ENCODE data around the gene KRT86. TPM values are rescaled to one million over a fixed set of nuclear protein-coding genes. Genes with fewer than 3 reads are reported as not detected.

Gene KRT86
- total and polyA plus RNA-seq, 3 donors from 2014 or later, result 2.3 to 4.0 (median 3.2) TPM

DNA sequence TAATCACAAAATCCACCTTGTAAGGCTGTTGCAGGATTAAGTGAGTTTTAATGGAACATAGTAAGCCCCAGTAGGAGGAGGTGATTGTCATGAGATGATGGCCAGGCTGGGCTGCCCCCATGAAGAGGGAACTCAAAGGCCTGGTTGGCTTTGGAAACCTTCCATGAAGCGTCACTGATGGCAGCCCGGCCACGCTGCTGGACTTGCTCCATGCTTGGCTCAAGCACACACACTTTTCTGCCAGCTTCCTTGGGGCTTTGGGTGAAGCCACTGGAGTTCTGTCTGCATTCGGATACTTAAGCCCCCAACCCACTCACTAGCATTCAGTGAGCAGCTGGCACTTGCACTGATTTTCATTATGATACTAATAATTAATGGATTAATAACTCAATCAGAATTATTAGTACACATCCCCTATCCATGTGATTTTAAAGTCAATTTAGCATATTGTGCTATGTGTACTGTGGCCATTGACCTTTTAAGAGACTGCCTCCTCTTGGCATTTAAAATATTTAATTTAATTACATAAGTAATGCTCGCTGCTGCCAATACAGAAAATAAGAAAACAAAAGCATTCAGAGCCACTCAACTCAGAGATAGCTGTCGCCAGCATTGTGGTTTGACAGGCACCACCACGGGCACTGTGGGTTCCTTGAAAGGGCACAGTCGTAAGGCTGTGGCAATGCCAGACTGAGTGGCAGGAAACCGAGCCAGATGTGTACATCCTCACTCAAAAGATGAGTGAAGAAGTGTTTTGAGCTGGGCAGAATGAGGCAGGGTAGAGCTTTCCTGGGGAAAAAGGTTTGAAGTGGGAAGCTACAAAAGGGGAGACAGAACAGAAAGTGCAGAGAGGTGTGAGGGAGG, 77.0 kb downstream of the KRT86 start:
- Histone ChIP-seq H3K4me1 (no peaks in the 10 kb centered on the region), H3K27me3 (no peaks in the 10 kb centered on the region), H3K36me3 (ENCODE audit: low read depth, missing control alignments) (no peaks in the 10 kb centered on the region), H3K9me3 (no peaks in the 10 kb centered on the region), H3K27ac (no peak overlapping the region), H3K4me3 (no peak overlapping the region)
- intact Hi-C loops (cut with DNase I; ENCODE audit: low total_unique reads), result no loop called here
- DNase-seq, result no peak
- WGBS, 2 donors, result 85 to 89% methylated on average over 9 of the region's 9 CpGs
- no peak for TF ChIP-seq POLR2A (IDR thresholded peaks at IDR 0.05)
- TF ChIP-seq, protein P1, sequence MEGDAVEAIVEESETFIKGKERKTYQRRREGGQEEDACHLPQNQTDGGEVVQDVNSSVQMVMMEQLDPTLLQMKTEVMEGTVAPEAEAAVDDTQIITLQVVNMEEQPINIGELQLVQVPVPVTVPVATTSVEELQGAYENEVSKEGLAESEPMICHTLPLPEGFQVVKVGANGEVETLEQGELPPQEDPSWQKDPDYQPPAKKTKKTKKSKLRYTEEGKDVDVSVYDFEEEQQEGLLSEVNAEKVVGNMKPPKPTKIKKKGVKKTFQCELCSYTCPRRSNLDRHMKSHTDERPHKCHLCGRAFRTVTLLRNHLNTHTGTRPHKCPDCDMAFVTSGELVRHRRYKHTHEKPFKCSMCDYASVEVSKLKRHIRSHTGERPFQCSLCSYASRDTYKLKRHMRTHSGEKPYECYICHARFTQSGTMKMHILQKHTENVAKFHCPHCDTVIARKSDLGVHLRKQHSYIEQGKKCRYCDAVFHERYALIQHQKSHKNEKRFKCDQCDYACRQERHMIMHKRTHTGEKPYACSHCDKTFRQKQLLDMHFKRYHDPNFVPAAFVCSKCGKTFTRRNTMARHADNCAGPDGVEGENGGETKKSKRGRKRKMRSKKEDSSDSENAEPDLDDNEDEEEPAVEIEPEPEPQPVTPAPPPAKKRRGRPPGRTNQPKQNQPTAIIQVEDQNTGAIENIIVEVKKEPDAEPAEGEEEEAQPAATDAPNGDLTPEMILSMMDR (IDR thresholded peaks at IDR 0.05), result no peak

DNA sequence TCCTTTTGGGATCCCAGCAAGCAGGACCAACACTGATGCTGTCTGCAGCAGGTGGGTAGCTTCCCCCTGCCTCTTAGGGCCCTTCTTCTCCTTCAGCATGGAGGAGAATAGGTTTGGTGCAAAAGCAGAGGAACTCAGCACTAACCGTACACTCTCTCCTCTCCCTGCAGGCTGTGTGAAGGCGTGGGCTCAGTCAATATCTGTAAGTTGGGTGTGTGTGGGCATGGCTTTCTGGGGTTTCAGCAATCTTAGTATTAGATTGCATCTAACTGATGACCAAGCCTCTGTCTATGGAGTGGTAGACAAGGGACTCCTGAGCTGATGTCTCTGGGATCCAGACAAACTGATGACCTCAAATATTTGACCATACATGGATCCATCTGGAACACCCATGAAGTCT, 78.5 kb downstream of the KRT86 start:
- 94 to 96% methylated on average over 2 of the region's 2 CpGs for WGBS, 2 donors
- Histone ChIP-seq H3K27ac (no peak overlapping the region), H3K27me3 (no peaks in the 10 kb centered on the region), H3K36me3 (ENCODE audit: low read depth, missing control alignments) (no peaks in the 10 kb centered on the region), H3K4me3 (no peak overlapping the region), H3K4me1 (no peaks in the 10 kb centered on the region), H3K9me3 (no peaks in the 10 kb centered on the region)
- intact Hi-C loops (cut with DNase I; ENCODE audit: low total_unique reads), result no loop called here
- no peak for TF ChIP-seq POLR2A (IDR thresholded peaks at IDR 0.05)
- TF ChIP-seq, protein P1 (IDR thresholded peaks at IDR 0.05), result no peak
- no peak for DNase-seq

DNA sequence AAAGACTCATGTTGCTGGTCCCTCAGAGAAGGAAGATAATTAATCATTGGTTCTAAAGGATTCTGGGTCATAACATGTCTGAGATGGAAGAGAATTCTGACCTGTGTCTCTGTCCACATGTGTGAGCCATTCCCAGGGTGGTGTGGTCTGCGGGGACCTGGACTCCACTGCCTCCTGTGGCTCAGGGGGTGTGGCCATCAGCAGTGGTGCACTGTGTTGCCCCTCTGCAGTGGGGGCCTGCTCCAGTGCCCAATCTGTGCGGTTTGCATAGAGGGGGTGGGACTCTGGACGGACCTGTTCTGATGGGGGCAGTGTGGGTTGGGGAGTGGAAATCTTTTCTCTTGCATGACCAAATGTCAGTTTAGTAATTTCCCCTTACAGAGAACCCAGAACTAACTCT, 79.3 kb downstream of the KRT86 start:
- Histone ChIP-seq H3K9me3 (no peaks in the 10 kb centered on the region), H3K4me1 (no peaks in the 10 kb centered on the region), H3K27me3 (no peaks in the 10 kb centered on the region), H3K36me3 (ENCODE audit: low read depth, missing control alignments) (no peaks in the 10 kb centered on the region), H3K27ac (no peak overlapping the region), H3K4me3 (no peak overlapping the region)
- 80 to 85% methylated on average over 3 of the region's 3 CpGs for WGBS, 2 donors
- TF ChIP-seq POLR2A (IDR thresholded peaks at IDR 0.05), result no peak
- TF ChIP-seq, protein P1 (IDR thresholded peaks at IDR 0.05), result no peak
- intact Hi-C loops (cut with DNase I; ENCODE audit: low total_unique reads), result no loop called here
- no peak for DNase-seq

DNA sequence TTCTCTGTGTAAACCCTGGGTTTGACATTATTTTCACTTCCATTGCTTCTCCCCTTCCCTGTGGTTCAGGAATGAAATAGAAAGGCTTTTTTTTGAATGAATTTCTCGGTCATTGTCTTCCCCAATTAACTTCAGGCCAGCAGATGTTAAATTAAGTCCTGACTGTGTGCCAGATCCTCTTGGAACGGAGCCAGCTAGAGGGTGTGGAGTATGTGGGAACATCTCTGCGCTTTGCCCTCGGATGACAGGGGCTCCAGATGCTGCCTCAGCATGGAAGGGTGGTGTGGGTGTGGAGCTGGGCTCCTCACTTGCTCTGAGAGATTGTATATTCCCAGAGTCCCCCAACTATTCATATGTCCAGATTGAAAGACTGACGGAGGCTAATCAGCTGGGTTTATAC, 79.8 kb downstream of the KRT86 start:
- no peak for DNase-seq
- no peak for TF ChIP-seq POLR2A (IDR thresholded peaks at IDR 0.05)
- TF ChIP-seq, protein P1 (IDR thresholded peaks at IDR 0.05), result no peak

DNA sequence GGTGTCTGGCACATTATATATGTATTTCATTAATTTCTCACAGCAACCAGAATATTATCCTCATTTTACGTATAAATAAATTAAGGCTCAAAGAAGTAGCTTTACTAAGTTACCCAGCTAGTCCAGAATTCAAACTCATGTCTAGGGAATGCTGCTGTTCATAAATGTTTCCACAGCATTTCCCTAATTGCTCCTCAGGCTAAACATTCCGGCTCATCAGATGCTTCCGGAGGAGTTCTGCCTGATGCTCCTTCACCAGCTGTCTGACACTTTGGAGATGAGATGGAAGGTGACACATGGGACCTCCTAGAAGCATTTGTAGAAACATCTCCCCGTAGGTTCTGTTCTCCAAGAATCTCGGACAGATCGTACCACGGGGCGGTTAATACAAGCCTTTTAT, 80.7 kb downstream of the KRT86 start:
- TF ChIP-seq, protein P1 (IDR thresholded peaks at IDR 0.05), result no peak
- no peak for TF ChIP-seq POLR2A (IDR thresholded peaks at IDR 0.05)

More for the DNA sequence above, 79.8 kb downstream of the KRT86 start:
- no peaks in the 10 kb centered on the region for H3K9me3 ChIP-seq
- H3K4me1 ChIP-seq, result no peaks in the 10 kb centered on the region
- no peaks in the 10 kb centered on the region for H3K36me3 ChIP-seq (ENCODE audit: low read depth, missing control alignments)
- no peak overlapping the region for H3K27ac ChIP-seq
- WGBS, 2 donors, result 45 to 67% methylated on average over 5 of the region's 5 CpGs
- H3K27me3 ChIP-seq, result no peaks in the 10 kb centered on the region
- intact Hi-C loops (cut with DNase I; ENCODE audit: low total_unique reads), result no loop called here
- no peak overlapping the region for H3K4me3 ChIP-seq

More for the DNA sequence above, 80.7 kb downstream of the KRT86 start:
- Histone ChIP-seq H3K9me3 (no peaks in the 10 kb centered on the region), H3K36me3 (ENCODE audit: low read depth, missing control alignments) (no peaks in the 10 kb centered on the region), H3K27ac (no peak overlapping the region), H3K4me3 (no peak overlapping the region), H3K27me3 (no peaks in the 10 kb centered on the region), H3K4me1 (no peaks in the 10 kb centered on the region)
- intact Hi-C loops (cut with DNase I; ENCODE audit: low total_unique reads), result no loop called here
- no peak for DNase-seq
- WGBS, 2 donors, result 84 to 96% methylated on average over 8 of the region's 8 CpGs
